ENCODE data around the gene ANKRD28. TPM values are rescaled to one million over a fixed set of nuclear protein-coding genes. Genes with fewer than 3 reads are reported as not detected.
A peak's percentile ranks its signal among the peaks of the same experiment; 100 is the strongest.
"Not testable (repeated sequence)": the region's sequence is repeated elsewhere in the genome, so short reads cannot be mapped to it uniquely, and the experiment has no call there.

The ANKRD28 gene
- polyA plus RNA-seq, 1 of the 3 experiments (the other 2 are of a cell fraction), result 74.8 TPM

- Histone ChIP-seq H3K36me3 (replicated peaks in 1 of 2; ENCODE audit: control insufficient read depth in 1 of 2, insufficient read depth in 2 of 2, low read length in 1 of 2) (peaks cover 16 to 91% of the 10 kb centered on the region in 2 experiments), H3K4me2 (no peak overlapping the region), H3K79me2 (ENCODE audit: insufficient read depth) (peaks cover 100% of the 10 kb centered on the region), H3K27ac (ENCODE audit: low read depth in 2 of 2, low read length in 1 of 2) (no peak overlapping the region), H3K9me3 (no peaks in the 10 kb centered on the region), H3K4me1 (ENCODE audit: control insufficient read depth in 1 of 2, insufficient read depth in 2 of 2, low read depth in 1 of 2, low read length in 1 of 2) (peaks cover 6 to 12% of the 10 kb centered on the region in 2 experiments; a peak in 3 of 4 replicates), H4K20me1 (ENCODE audit: insufficient read depth) (peaks cover 10% of the 10 kb centered on the region; the same call in 1 of the 2 replicates), H2AFZ (ENCODE audit: low read depth) (no peak overlapping the region), H3K4me3 (ENCODE audit: low read depth in 2 of 2, low read length in 1 of 2) (no peak overlapping the region), H3F3A (replicated peaks; ENCODE audit: insufficient read depth) (peaks cover 24% of the 10 kb centered on the region), H3K9me2 (no peaks in the 10 kb centered on the region), H3K9ac (no peak overlapping the region), H3K27me3 (ENCODE audit: insufficient read depth) (no peaks in the 10 kb centered on the region)
- POLR2A ChIA-PET, result no interaction called here
- DNase-seq, result no peak
- CTCF ChIA-PET, result no interaction called here
- 84% methylated on average over 2 of the region's 2 CpGs for WGBS (ENCODE audit: low lambda C conversion rate)
- TF ChIP-seq GATA2 (CRISPR knock-in tag; IDR thresholded peaks at IDR 0.05), result no peak
- TF ChIP-seq GABPA (IDR thresholded peaks at IDR 0.05; ENCODE audit: low read depth), result no peak
- no peak for TF ChIP-seq FOXJ3 (CRISPR knock-in tag; IDR thresholded peaks at IDR 0.05)
- TF ChIP-seq ZBTB33 (IDR thresholded peaks at IDR 0.05; ENCODE audit: borderline replicate concordance, low read depth), result no peak
- no peak for TF ChIP-seq RCOR1 (IDR thresholded peaks at IDR 0.05; ENCODE audit: low read length)
These were observed 19.4 kb downstream of the ANKRD28 start for GRCh38 chr3:15778332-15778858.

- H3F3A ChIP-seq (replicated peaks; ENCODE audit: insufficient read depth); H2AFZ ChIP-seq (ENCODE audit: low read depth); H3K27me3 ChIP-seq (ENCODE audit: insufficient read depth); H3K9me3 ChIP-seq; H3K9me2 ChIP-seq; H3K4me2 ChIP-seq; DNase-seq; H3K27ac ChIP-seq (ENCODE audit: low read depth in 2 of 2, low read length in 1 of 2); H3K4me3 ChIP-seq (ENCODE audit: low read depth in 2 of 2, low read length in 1 of 2); H4K20me1 ChIP-seq (ENCODE audit: insufficient read depth); H3K4me1 ChIP-seq (ENCODE audit: control insufficient read depth in 1 of 2, insufficient read depth in 2 of 2, low read depth in 1 of 2, low read length in 1 of 2); POLR2A ChIA-PET; H3K9ac ChIP-seq: not testable (repeated sequence)
- H3K79me2 ChIP-seq (ENCODE audit: insufficient read depth), result peaks cover 100% of the 10 kb centered on the region
- H3K36me3 ChIP-seq (replicated peaks in 1 of 2; ENCODE audit: control insufficient read depth in 1 of 2, insufficient read depth in 2 of 2, low read length in 1 of 2), result peaks cover 18 to 86% of the 10 kb centered on the region in 2 experiments
- CTCF ChIA-PET, result interaction anchor here (0.7 to 0.8 kb wide), 2 partner anchors 22 to 23 kb away, joined by 3 read pairs; partner anchors contain the start of gene ANKRD28
- 89% methylated on average over 6 of the region's 6 CpGs for WGBS (ENCODE audit: low lambda C conversion rate)
These were observed 22.7 kb downstream of the ANKRD28 start for GRCh38 chr3:15774931-15775560.

GRCh38 chr3:15771444-15771843 lies 26.3 kb downstream of the ANKRD28 start:
- no peak overlapping the region for H3K9ac ChIP-seq
- H3K4me1 ChIP-seq (ENCODE audit: control insufficient read depth in 1 of 2, insufficient read depth in 2 of 2, low read depth in 1 of 2, low read length in 1 of 2), result peaks cover 4 to 25% of the 10 kb centered on the region in 2 experiments; a peak in 3 of 4 replicates
- POLR2A ChIA-PET, result no interaction called here
- H4K20me1 ChIP-seq (ENCODE audit: insufficient read depth), result peaks cover 4% of the 10 kb centered on the region; the same call in 1 of the 2 replicates
- TF ChIP-seq FOXM1 (IDR thresholded peaks at IDR 0.05; ENCODE audit: low read depth) (no peak), NFIC (IDR thresholded peaks at IDR 0.05; ENCODE audit: borderline replicate concordance) (no peak), RCOR1 (IDR thresholded peaks at IDR 0.05; ENCODE audit: low read length) (no peak), CTCF (IDR thresholded peaks at IDR 0.05) (no peak), TEAD4 (IDR thresholded peaks at IDR 0.05; ENCODE audit: borderline replicate concordance, insufficient read depth) (no peak)
- no peak overlapping the region for H3K4me3 ChIP-seq (ENCODE audit: low read depth in 2 of 2, low read length in 1 of 2)
- H3K9me2 ChIP-seq, result no peaks in the 10 kb centered on the region
- peaks cover 97% of the 10 kb centered on the region for H3K79me2 ChIP-seq (ENCODE audit: insufficient read depth)
- peaks cover 12 to 69% of the 10 kb centered on the region in 2 experiments for H3K36me3 ChIP-seq (replicated peaks in 1 of 2; ENCODE audit: control insufficient read depth in 1 of 2, insufficient read depth in 2 of 2, low read length in 1 of 2)
- H3K9me3 ChIP-seq, result no peaks in the 10 kb centered on the region
- no peaks in the 10 kb centered on the region for H3K27me3 ChIP-seq (ENCODE audit: insufficient read depth)
- peak overlapping the region in 1 of 2 experiments; percentile 27; a peak in 1 of 4 replicates for H3K27ac ChIP-seq (ENCODE audit: low read depth in 2 of 2, low read length in 1 of 2)
- WGBS (ENCODE audit: low lambda C conversion rate), result 94% methylated on average over 1 of the region's 1 CpG
- CTCF ChIA-PET, result no interaction called here
- no peak for DNase-seq
- no peak overlapping the region for H3K4me2 ChIP-seq
- no peak overlapping the region for H2AFZ ChIP-seq (ENCODE audit: low read depth)
- peaks cover 24% of the 10 kb centered on the region for H3F3A ChIP-seq (replicated peaks; ENCODE audit: insufficient read depth)

Measured in SK-N-SH (cell line).